Dendritic cell treated with granulocyte-macrophage colony-stimulating factor and Interleukin-4, amounts not matched to agents 40 ng/mL and 50 ng/mL, for 4 days (primary cell): ENCODE measurements around the gene DPM2.

Experiments
- H3K27ac Mint-ChIP-seq: one replicate; pipeline ENCODE4 v1.8.0; 2022; ENCODE audit warnings: mild to moderate bottlenecking, mixed read lengths
- H3K27me3 Mint-ChIP-seq: one replicate; pipeline ENCODE4 v1.8.0; 2022; ENCODE audit warnings: mild to moderate bottlenecking, mixed read lengths
- H3K36me3 Mint-ChIP-seq: one replicate; pipeline ENCODE4 v1.8.0; 2022; ENCODE audit warnings: low read depth, mixed read lengths
- H3K4me1 Mint-ChIP-seq: one replicate; pipeline ENCODE4 v1.8.0; 2022; ENCODE audit warnings: low read depth, mixed read lengths
- H3K4me3 Mint-ChIP-seq: one replicate; pipeline ENCODE4 v1.8.0; 2022; ENCODE audit warnings: mild to moderate bottlenecking, moderate library complexity, mixed read lengths
- H3K9me3 Mint-ChIP-seq: one replicate; pipeline ENCODE4 v1.8.0; 2022; ENCODE audit warnings: mixed read lengths
- intact Hi-C: fragments of 100-400 bp; cut with micrococcal nuclease; formaldehyde crosslinking; loops from one replicate; pipeline ENCODE4 v1.15.0; 2022

Gene DPM2

DNA sequence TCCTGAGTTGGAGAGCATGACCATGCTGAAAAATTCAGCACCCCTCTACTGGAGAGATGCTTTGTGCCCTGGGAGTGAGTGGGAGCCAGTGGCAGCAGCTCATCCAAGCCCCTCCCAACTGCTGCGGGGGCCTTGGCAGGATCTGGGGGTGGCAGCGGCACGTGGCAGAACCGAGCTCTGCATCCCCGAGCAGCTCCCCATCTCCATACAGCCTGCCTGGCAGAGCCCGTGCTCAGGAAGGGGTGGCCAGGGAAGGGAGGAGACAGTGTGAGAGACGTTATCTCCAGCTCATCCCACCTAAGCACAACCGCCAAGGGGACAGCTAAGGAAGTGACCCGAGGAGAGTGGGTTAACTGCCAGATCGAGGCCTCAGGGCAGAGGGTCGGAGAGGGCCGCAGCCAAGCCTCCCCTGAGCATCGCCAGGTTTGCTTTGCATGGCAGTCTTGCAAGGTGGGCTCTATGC is 17.2 kb upstream of the DPM2 start:
- no peak overlapping the region for H3K4me3 Mint-ChIP-seq
- no peaks in the 10 kb centered on the region for H3K36me3 Mint-ChIP-seq
- no peak overlapping the region for H3K27ac Mint-ChIP-seq
- intact Hi-C loops, result no loop called here
- H3K4me1 Mint-ChIP-seq, result peaks cover 28% of the 10 kb centered on the region
- no peaks in the 10 kb centered on the region for H3K9me3 Mint-ChIP-seq
- H3K27me3 Mint-ChIP-seq, result peaks cover 20% of the 10 kb centered on the region

DNA sequence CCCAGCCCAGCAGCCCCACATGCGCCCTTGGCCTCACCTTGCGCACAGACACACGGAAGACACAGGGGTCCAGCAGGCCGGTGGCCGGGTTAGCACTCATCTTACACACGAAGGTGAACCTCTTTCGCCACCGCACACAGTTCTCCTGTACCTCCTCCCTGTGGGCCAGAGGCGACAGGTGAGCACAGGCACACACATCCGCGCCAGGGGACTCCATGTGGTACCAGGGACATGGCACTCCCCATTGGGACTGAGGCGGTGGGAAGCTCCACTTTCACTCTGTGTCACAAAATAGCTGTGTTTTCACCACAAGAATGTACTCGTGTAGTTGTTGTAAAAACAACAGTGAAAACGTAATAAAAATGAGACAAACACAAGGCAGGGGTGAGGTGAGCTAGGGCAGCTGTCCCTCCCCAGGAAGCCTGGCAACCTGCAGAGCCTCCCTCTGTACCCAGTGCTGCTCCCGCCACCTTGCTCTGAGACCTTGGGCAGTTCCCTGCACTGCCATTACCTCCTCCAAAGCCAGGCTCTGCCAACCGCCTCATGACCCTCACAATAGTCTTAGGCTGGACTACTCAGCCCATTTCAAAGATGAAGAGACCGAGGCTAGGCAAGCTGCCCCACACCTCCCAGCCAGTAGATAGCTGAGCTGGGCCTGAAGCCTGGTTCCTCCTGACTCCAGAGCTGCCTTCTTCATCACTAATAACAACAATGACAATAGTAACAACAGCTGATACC is 16.3 kb upstream of the DPM2 start:
- Mint-ChIP-seq H3K36me3 (no peaks in the 10 kb centered on the region), H3K4me3 (no peak overlapping the region), H3K27ac (no peak overlapping the region), H3K27me3 (peaks cover 19% of the 10 kb centered on the region), H3K9me3 (no peaks in the 10 kb centered on the region), H3K4me1 (peaks cover 31% of the 10 kb centered on the region)
- intact Hi-C loops, result no loop called here

DNA sequence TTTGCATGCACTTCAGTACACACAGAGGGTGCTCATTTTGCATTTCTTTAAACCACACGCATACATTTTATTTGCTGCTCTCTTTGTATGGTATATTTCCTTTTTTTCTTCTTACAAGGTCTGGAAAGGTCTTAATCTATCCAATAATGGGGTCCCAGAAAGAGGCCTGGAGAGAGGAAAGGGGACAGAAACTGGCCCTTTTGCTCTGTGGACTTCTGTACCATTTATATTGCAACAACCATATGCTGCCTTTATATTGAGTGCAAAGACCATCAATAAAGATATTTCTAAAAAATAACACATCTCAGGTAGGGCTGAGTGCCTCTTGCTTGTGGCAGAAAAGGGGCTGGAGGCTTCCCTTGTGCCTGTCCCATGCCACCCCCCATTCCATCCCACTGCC is 15.5 kb upstream of the DPM2 start:
- H3K4me1 Mint-ChIP-seq, result peaks cover 38% of the 10 kb centered on the region
- H3K36me3 Mint-ChIP-seq, result no peaks in the 10 kb centered on the region
- intact Hi-C loops, result no loop called here
- H3K27ac Mint-ChIP-seq, result no peak overlapping the region
- H3K9me3 Mint-ChIP-seq, result no peaks in the 10 kb centered on the region
- no peak overlapping the region for H3K4me3 Mint-ChIP-seq
- peaks cover 19% of the 10 kb centered on the region for H3K27me3 Mint-ChIP-seq

DNA sequence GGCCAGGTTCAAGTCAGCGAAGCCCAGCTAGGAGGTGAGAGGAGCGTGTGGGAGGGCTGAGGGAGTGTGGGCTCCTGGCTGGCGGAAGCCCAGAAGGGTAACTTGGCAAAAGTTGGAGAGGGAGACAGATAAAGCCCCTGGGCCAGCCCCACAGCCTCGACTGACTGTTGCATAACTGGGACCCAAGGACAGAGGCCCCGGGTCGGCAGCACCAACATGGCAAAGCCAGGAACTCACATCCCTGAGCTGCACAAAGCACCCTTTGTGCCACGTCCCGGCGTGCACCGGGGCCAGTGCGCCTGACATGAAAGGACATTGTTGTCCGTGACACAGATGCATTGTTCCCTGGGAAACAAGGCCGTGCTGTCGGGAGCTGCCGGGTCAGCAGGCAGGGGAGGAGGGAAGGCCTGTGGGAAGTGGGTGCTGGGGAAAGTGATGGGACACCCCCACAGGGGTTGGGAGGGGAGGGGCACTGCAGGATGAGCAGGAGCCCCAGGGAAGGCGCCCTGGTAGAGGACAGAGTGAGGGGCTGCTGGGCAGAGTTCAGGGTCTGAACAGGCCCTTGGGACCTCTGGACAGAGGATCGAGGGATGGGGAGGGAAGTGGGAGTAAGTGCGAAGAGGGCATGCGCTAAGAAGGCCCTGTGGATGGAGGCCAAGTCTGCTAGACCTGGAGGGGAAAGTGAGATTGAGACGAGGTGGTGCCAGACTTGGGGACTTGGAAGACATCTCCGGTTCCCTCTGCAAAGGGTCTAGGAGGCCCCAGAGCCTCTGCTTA is 13.0 kb upstream of the DPM2 start:
- no peaks in the 10 kb centered on the region for H3K9me3 Mint-ChIP-seq
- peaks cover 17% of the 10 kb centered on the region for H3K27me3 Mint-ChIP-seq
- no peaks in the 10 kb centered on the region for H3K36me3 Mint-ChIP-seq
- H3K27ac Mint-ChIP-seq, result no peak overlapping the region
- intact Hi-C loops, result no loop called here
- peaks cover 35% of the 10 kb centered on the region for H3K4me1 Mint-ChIP-seq
- no peak overlapping the region for H3K4me3 Mint-ChIP-seq

DNA sequence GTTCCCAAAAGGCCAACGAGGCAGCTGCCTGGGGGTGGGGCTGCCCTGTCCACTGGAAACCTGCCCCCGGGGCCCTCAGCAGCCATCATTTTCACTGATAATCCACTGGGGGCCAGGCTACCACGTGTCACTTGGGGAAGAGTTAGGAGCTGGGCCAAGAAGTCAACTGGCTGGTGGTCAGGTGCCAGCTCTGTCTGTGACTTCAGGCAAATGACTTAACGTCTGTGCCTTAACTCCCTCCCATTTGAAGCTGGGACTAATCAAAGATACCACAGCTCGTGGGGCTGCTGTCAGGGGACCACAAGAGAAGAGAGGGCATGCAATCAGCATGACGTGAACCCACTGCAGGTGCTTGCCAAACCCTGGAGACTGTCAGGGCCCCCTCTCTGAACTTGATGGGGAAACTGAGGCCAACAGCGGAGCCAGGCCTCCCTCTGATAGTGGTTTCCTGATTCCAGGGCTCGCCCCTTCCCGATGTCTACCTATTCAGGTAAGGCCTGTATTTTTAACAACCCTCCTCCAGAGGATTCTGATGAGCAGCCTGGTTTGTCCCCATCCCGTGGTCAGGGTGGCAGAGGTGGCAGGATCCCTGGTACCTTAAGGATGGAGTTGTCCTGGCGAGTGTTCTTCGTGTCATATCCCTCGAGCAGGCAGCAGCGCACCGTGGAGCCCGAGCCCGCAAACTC is 12.3 kb upstream of the DPM2 start:
- peaks cover 6% of the 10 kb centered on the region for H3K36me3 Mint-ChIP-seq
- no peak overlapping the region for H3K27ac Mint-ChIP-seq
- peaks cover 13% of the 10 kb centered on the region for H3K27me3 Mint-ChIP-seq
- H3K9me3 Mint-ChIP-seq, result no peaks in the 10 kb centered on the region
- intact Hi-C loops, result no loop called here
- peaks cover 28% of the 10 kb centered on the region for H3K4me1 Mint-ChIP-seq
- H3K4me3 Mint-ChIP-seq, result no peak overlapping the region

DNA sequence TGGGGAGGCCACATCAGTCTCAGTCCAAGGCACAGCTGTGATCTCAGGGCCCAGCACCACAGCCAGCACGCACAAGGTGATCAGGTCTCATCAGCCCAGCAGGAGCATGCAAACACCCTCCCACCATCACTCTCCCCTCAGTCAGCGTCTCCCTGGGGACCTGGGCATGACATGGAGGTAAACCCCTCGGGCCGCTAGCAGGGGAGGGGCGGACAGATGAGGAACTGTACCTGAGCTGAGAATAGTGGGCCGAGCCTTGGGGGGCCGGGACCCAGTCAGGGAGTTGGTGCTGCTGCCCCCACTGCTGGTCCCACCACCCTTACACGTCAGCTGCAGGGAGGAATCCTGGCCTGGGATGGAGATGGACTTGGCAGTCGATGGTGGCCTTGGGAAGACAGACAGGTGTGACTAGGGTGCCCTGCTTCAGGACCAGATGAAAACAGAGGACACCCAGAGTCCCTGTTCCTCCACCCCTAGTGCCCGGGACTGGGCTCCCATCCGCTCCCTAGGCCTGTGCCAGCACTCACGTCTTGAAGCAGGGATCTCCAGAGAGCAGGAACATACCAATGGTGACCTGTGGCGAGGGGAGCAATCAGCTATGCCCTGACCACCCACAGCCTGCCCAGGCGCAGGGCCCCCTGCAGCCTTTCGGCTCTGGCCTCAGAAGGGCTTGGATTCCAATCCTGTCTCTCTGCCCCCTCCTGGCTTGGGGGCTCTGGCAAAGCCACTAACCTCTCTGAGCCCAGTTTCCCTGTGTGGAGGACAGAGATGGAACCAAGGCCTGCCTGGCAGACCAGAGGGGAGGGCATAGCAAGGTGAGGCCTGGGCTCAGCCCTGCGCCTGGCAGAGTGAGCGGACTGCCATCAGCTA is 10.4 kb upstream of the DPM2 start:
- peaks cover 9% of the 10 kb centered on the region for H3K27me3 Mint-ChIP-seq
- no peak overlapping the region for H3K4me3 Mint-ChIP-seq
- peaks cover 39% of the 10 kb centered on the region for H3K4me1 Mint-ChIP-seq
- peaks cover 12% of the 10 kb centered on the region for H3K36me3 Mint-ChIP-seq
- intact Hi-C loops, result no loop called here
- no peaks in the 10 kb centered on the region for H3K9me3 Mint-ChIP-seq
- no peak overlapping the region for H3K27ac Mint-ChIP-seq

DNA sequence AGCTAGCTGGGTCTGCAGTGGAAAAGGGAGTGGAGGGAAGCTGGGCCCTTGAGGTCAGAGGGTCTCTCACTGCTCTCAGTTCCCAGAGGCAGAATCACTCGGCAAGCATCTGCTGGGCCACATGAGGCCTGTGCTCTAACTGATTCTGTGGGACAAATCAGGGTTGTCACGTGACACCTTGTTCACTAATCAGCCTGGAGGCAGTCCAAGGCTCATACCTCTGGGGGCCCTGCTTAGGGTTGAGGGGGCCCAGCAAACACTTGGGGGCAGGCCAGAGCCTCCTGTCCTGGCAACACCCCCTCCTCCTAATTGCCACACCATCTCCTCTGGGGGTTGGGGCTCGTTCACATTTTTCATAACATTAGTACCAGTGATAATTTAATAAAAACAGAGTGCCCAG is 9.1 kb upstream of the DPM2 start:
- peaks cover 12% of the 10 kb centered on the region for H3K36me3 Mint-ChIP-seq
- intact Hi-C loops, result no loop called here
- H3K4me3 Mint-ChIP-seq, result no peak overlapping the region
- H3K27ac Mint-ChIP-seq, result no peak overlapping the region
- H3K4me1 Mint-ChIP-seq, result peaks cover 47% of the 10 kb centered on the region
- peaks cover 9% of the 10 kb centered on the region for H3K27me3 Mint-ChIP-seq
- no peaks in the 10 kb centered on the region for H3K9me3 Mint-ChIP-seq

DNA sequence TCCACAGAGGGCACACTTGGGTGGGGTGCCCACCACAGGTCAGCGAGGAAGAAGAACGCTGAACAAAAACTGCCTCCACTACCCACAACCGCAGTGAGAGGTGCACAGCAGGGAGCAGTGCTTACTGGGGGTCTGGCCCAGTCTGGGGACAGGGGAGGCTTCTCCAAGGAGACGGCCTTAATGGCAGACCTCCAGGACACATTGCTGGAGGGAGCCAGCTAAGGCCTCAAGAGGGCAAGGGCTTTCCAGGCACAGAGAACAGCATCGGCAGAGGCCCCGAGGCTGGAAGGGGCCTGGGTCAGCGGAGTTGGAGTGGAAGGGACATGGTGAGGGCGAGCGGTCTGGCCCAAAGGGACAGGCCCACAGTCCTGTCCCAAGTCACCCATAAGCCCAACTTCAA is 8.3 kb upstream of the DPM2 start:
- Mint-ChIP-seq H3K36me3 (peaks cover 12% of the 10 kb centered on the region), H3K4me1 (peaks cover 46% of the 10 kb centered on the region), H3K9me3 (no peaks in the 10 kb centered on the region), H3K27ac (no peak overlapping the region), H3K4me3 (no peak overlapping the region), H3K27me3 (peaks cover 6% of the 10 kb centered on the region)
- intact Hi-C loops, result no loop called here

DNA sequence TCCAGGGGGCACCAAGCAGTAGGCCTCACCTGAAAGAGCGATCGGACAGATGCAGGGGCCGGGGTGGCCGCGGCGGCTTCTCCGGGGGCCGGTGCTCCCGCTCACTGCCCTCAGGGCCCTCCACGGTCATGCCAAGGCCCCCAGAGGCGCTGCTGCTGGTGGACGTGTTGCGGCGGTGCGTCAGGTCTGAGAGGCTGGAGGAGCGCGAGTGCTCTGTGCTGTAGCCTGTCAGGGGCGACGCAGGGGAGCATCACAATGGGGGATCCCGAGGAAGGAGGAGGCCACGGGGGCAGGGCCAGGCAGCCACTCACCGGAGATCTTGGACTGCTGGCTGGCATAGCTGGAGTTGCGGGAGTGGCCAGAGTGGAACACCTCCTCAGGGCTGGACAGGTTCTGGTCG is 7.7 kb upstream of the DPM2 start:
- peaks cover 40% of the 10 kb centered on the region for H3K4me1 Mint-ChIP-seq
- no peak overlapping the region for H3K27ac Mint-ChIP-seq
- intact Hi-C loops, result no loop called here
- H3K9me3 Mint-ChIP-seq, result no peaks in the 10 kb centered on the region
- H3K27me3 Mint-ChIP-seq, result peaks cover 3% of the 10 kb centered on the region
- peaks cover 12% of the 10 kb centered on the region for H3K36me3 Mint-ChIP-seq
- no peak overlapping the region for H3K4me3 Mint-ChIP-seq

DNA sequence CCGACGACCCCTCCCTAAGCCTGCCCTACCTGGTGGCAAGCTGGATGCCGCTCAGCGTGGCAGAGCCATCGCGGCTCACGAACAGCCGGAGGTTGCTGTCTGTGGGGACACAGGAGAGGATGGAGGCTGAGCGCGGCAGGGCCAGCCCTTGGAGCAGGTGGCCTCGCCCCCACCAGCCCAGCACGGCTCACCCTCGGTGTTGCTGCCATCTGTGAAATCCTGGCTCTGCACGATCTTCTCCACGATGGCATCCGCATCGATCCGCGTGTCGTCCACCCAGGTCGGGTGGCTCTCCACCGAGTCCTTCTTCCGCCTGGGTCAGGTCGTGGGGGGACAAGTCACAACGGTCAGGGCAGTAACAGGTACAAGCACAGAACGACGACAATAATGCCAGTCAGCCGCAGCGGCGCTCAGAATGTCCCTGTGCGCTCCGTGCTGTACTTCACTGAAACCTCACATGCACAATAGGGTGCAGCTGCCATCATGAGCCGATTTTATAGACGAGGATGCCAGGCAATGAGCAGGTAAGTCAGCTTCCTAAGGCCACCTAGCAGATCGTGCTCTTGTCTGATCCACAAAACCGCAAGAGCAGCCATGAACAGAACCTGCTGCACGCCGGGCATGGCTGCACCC is 7.0 kb upstream of the DPM2 start:
- Mint-ChIP-seq H3K27me3 (no peaks in the 10 kb centered on the region), H3K4me3 (no peak overlapping the region), H3K9me3 (no peaks in the 10 kb centered on the region), H3K27ac (no peak overlapping the region), H3K36me3 (peaks cover 12% of the 10 kb centered on the region), H3K4me1 (peaks cover 37% of the 10 kb centered on the region)
- intact Hi-C loops, result no loop called here

DNA sequence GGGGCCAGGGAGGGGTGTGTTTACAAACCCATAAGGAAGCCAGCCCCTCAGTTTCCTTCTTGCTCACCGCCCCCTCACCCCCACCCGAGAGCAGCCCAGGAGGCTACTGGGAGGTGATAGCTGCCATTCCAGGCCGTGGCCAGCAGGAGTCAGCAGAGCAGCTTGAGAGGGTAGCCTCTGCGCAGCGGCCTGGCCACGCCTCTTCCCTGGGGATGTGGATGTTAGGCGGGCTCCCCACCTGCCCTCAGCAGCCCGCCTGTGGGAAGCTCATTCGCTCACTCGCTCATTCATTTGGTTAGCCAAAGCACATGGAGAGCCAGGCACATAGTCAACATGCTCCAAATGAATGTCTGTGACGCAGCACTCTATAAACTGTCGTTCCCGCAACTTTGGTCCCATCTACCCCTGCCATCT is 6.1 kb upstream of the DPM2 start:
- Mint-ChIP-seq H3K36me3 (peaks cover 12% of the 10 kb centered on the region), H3K27ac (peak overlapping the region; percentile 50), H3K9me3 (no peaks in the 10 kb centered on the region), H3K27me3 (no peaks in the 10 kb centered on the region), H3K4me3 (no peak overlapping the region), H3K4me1 (peaks cover 32% of the 10 kb centered on the region)
- intact Hi-C loops, result loop anchor here (1.0 to 2.0 kb wide), 2 partner anchors 92 to 173 kb away; no protein-coding TSS in a partner anchor

DNA sequence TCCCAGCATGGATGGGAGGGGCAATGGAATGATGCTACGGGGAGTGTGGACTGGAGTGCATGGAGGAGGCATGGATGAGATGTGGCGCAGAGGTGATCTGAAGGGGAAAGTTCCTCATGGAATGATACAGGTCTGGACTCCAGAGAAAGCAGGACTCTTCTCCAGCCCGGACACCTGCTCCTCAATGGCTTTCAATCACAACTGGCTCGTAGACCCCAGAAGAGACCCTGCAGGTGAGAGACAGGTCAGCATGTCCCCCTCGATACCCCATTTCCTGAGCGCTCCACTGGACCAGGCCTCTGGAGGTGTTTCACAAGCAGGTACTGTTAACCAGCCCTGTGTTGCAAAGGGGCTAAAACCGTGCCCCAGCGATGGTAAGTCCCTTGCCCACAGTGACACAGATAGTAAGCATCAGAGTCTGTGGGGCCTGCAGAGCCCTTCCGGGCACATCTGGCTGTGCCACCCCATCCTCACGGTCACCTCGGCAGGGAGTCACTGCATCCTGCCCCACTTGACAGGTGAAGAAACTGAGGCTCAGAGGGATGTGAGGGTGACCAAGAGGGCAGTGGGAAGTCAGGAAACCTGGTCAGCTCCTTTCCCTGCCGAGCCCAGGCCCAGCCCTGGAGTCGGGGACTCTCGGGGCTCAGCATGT is 5.5 kb upstream of the DPM2 start:
- H3K27ac Mint-ChIP-seq, result peak overlapping the region; percentile 50
- peaks cover 12% of the 10 kb centered on the region for H3K36me3 Mint-ChIP-seq
- peaks cover 27% of the 10 kb centered on the region for H3K4me1 Mint-ChIP-seq
- H3K9me3 Mint-ChIP-seq, result no peaks in the 10 kb centered on the region
- H3K4me3 Mint-ChIP-seq, result no peak overlapping the region
- intact Hi-C loops, result loop anchor here (1.0 to 2.0 kb wide), 2 partner anchors 92 to 174 kb away; no protein-coding TSS in a partner anchor
- H3K27me3 Mint-ChIP-seq, result no peaks in the 10 kb centered on the region
